Vagina (tissue), 2 donors: ENCODE measurements around the gene FXYD6. TPM values are rescaled to one million over a fixed set of nuclear protein-coding genes. Genes with fewer than 3 reads are reported as not detected.

ENCODE experiments used
- DNase-seq, 2 donors: peaks; one replicate each; pipeline ENCODE4 v3.0.0-alpha.2; 2017; ENCODE audit errors: extremely low spot score in 2 of 2
- H3K27ac ChIP-seq: fragments of 200-600 bp; sonication (generic); one replicate; pipeline ENCODE4 v1.5.1; 2019
- H3K27me3 ChIP-seq: fragments of 200-600 bp; sonication (generic); one replicate; pipeline ENCODE4 v1.5.1; 2019
- H3K36me3 ChIP-seq, 2 donors: fragments of 200-600 bp; sonication (generic); one replicate each; pipeline ENCODE4 v1.5.1; 2017 to 2019
- H3K4me1 ChIP-seq: fragments of 200-600 bp; sonication (generic); one replicate; pipeline ENCODE4 v1.5.1; 2019
- H3K4me3 ChIP-seq, 2 donors: fragments of 200-600 bp; sonication (generic); 1 replicate in 1 of 2; 2 replicates in 1 of 2; pipeline ENCODE4 v1.5.1; 2016 to 2019
- H3K9me3 ChIP-seq: fragments of 200-600 bp; sonication (generic); one replicate; pipeline ENCODE4 v1.5.1; 2019
- CTCF ChIP-seq, 3 experiments: fragments of 450-650 bp in 2 of 3; fragments of 200-600 bp in 1 of 3; sonication (generic) in 1 of 3; IDR thresholded peaks; one replicate each; pipeline ENCODE4 v1.5.1; 2017 to 2019; ENCODE audit warnings: antibody characterized with exemption in 3 of 3, mild to moderate bottlenecking in 2 of 3, moderate library complexity in 2 of 3
- POLR2A ChIP-seq, 2 donors: fragments of 450-650 bp; IDR thresholded peaks; one replicate each; pipeline ENCODE4 v1.6.1; 2017; ENCODE audit warnings: antibody characterized with exemption in 2 of 2, mild to moderate bottlenecking in 2 of 2, moderate library complexity in 2 of 2
- POLR2AphosphoS5 ChIP-seq, 2 donors: sonication (generic); formaldehyde crosslinking; IDR thresholded peaks; one replicate each; pipeline ENCODE4 v1.9.0; 2017; ENCODE audit warnings: antibody characterized with exemption in 2 of 2, mild to moderate bottlenecking in 2 of 2, low read depth in 1 of 2; ENCODE audit not compliant: insufficient read depth in 1 of 2
- intact Hi-C: fragments of 100-400 bp; cut with DNase I; formaldehyde crosslinking; loops from one replicate; pipeline ENCODE4 v1.15.1; 2023
- total RNA-seq: library from RNA; depleted of rRNA; stranded (reverse); fragments of >200 nt; gene quantifications from one replicate; pipeline ENCODE4 v1.2.3, GENCODE V29; 2016

The FXYD6 gene
- total RNA-seq, 1 donor from 2014 or later: 75.4 TPM

DNA sequence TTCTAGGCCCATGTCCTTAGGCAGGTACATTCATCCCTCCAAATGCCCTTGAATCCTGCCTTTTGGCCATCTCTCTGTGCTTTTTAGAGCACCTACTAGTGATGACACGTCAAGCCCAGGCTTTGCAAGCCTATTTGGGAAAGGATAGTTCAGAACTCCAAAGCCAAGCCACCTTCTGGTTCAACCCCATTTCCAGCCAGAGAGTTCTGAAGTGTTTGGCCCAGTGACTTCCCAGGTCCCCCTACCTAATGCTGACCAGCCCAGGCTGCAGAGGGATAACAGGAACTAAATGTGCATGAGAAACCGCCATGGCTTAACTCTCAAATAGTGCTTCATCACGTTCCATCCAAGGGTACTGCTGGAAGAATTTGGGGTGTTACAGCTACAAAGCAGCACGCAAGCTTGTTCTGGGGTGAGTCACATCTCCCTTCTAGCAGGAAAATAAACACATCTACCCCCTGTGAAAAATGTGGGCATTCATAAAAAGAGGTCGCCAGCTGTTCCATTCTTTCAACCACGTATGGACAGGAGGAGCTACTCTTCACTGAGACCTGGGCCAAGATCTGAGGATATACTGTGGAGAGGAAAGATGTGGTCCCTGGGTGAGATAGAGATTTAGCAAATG is 2.0 kb upstream of the FXYD6 start:
- Histone ChIP-seq H3K4me3 (no peak overlapping the region), H3K4me1 (peaks cover 33% of the 10 kb centered on the region), H3K27me3 (no peaks in the 10 kb centered on the region), H3K27ac (no peak overlapping the region), H3K36me3 (no peaks in the 10 kb centered on the region), H3K9me3 (no peaks in the 10 kb centered on the region)
- TF ChIP-seq CTCF (IDR thresholded peaks at IDR 0.05) (no peak), POLR2A (IDR thresholded peaks at IDR 0.05) (no peak), POLR2AphosphoS5 (IDR thresholded peaks at IDR 0.05; ENCODE audit: insufficient read depth in 1 of 2, low read depth in 1 of 2) (no peak)
- intact Hi-C loops: no loop called here
- DNase-seq: peak; percentile 55 to 69

DNA sequence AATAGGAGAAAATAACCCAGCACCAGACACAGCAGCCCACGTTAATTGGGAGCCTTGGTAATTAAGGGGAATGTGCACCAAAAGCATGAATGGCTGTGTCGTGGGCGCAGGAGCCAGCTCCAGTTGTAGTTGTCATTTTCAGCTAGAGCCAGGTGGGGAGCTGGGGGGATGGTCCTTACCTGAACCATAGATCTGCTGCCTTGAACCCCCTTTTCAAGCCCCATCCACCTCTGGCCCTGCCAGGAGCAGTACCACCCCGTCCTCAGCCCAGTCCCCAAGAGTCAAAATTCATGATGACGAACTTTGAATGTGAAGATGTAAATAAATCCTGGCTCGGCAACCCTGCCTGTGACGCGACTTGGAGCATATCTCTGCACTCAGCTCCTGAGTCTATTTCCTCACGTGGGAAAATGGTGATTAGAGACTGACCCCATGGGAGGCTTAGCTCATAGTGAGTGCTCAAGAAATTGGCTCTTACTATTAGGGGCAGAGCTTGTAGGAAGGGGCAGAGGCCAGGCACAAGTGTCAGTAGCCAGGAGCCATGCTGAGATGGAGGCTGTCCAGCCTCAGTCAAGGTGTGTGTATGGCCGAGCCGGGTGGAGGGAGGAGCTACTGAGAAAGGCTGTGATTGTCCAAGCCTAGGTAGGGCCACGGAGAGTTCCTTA is 794 bp upstream of the FXYD6 start:
- H3K4me1 ChIP-seq: peaks cover 42% of the 10 kb centered on the region
- peak overlapping the region; percentile 58 to 60 for H3K4me3 ChIP-seq
- peak; percentile 52 to 88 for DNase-seq
- peak overlapping the region; percentile 80 for H3K27ac ChIP-seq
- intact Hi-C loops: no loop called here
- no peaks in the 10 kb centered on the region for H3K36me3 ChIP-seq
- H3K27me3 ChIP-seq: no peaks in the 10 kb centered on the region
- no peaks in the 10 kb centered on the region for H3K9me3 ChIP-seq
- no peak for TF ChIP-seq CTCF (IDR thresholded peaks at IDR 0.05)
- peak in 1 of 2 donors; percentile 5 for TF ChIP-seq POLR2AphosphoS5 (IDR thresholded peaks at IDR 0.05; ENCODE audit: insufficient read depth in 1 of 2, low read depth in 1 of 2)

DNA sequence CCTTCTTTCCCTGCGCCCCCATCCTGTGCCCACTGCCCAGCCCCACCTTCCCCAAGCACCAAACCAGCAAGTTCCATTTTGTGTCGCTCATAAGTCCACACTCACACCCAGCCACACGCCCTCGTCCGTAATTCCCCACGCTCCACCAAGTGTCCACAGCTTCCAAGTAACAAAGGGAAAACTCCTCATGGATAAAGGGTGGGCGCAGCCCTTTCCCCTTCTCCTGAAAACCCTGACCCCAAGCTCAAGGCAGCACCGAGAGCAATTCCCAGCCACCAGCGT is 458 bp downstream of the FXYD6 start:
- peak overlapping the region; percentile 58 to 60 for H3K4me3 ChIP-seq
- no peaks in the 10 kb centered on the region for H3K36me3 ChIP-seq
- intact Hi-C loops: no loop called here
- DNase-seq: peak in 1 of 2 donors; percentile 40
- TF ChIP-seq POLR2A (IDR thresholded peaks at IDR 0.05) (no peak), CTCF (IDR thresholded peaks at IDR 0.05) (no peak), POLR2AphosphoS5 (IDR thresholded peaks at IDR 0.05; ENCODE audit: insufficient read depth in 1 of 2, low read depth in 1 of 2) (no peak)
- H3K27ac ChIP-seq: peak overlapping the region; percentile 80
- peaks cover 49% of the 10 kb centered on the region for H3K4me1 ChIP-seq
- H3K27me3 ChIP-seq: no peaks in the 10 kb centered on the region
- H3K9me3 ChIP-seq: no peaks in the 10 kb centered on the region

- H3K27ac ChIP-seq: peak overlapping the region; percentile 80
- intact Hi-C loops: no loop called here
- no peaks in the 10 kb centered on the region for H3K27me3 ChIP-seq
These were observed 938 bp downstream of the FXYD6 start for GRCh38 chr11:117875382-117876058.

More at GRCh38 chr11:117875382-117876058, 938 bp downstream of the FXYD6 start:
- H3K4me1 ChIP-seq: peaks cover 53% of the 10 kb centered on the region
- DNase-seq: peak; percentile 64 to 84
- no peaks in the 10 kb centered on the region for H3K36me3 ChIP-seq
- peak overlapping the region; percentile 58 to 60 for H3K4me3 ChIP-seq
- TF ChIP-seq CTCF (IDR thresholded peaks at IDR 0.05) (no peak), POLR2A (IDR thresholded peaks at IDR 0.05) (no peak), POLR2AphosphoS5 (IDR thresholded peaks at IDR 0.05; ENCODE audit: insufficient read depth in 1 of 2, low read depth in 1 of 2) (no peak)
- no peaks in the 10 kb centered on the region for H3K9me3 ChIP-seq
